Measurements from ENCODE around the gene ARAP2. TPM values are rescaled to one million over a fixed set of nuclear protein-coding genes. Genes with fewer than 3 reads are reported as not detected.

ARAP2 gene
- total and polyA plus RNA-seq, 2 experiments from 2014 or later, result 0.92 to 4.8 TPM

DNA sequence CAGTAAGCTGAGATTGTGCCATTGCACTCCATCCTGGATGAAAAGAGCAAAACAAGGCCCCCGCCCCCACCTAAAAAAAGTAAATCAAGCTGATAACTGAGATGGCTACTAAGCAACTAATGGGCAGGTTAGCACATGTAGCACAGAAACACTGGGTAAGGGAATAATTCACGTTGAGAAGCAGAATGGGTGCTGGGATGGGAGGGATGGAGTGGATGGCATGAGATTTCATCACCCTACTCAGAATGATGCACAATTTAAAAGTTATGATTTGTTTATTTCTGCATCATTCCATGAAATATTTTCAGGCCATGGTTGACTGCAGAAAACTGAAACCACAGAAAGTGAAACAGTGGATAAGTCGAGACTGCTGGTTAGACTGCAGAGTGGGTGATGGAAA is 224.0 kb downstream of the ARAP2 start:
- H3K4me3 Mint-ChIP-seq, result no peak overlapping the region

More for the DNA sequence above, 224.0 kb downstream of the ARAP2 start:
- Histone ChIP-seq H3K36me3 (ENCODE audit: insufficient read depth) (no peaks in the 10 kb centered on the region), H4K20me1 (replicated peaks; ENCODE audit: insufficient read depth) (no peaks in the 10 kb centered on the region), H3F3A (replicated peaks; ENCODE audit: low read depth) (no peaks in the 10 kb centered on the region), H2AFZ (no peak overlapping the region), H3K9me2 (ENCODE audit: insufficient read depth) (peaks cover 3% of the 10 kb centered on the region; the same call in 1 of the 2 replicates), H3K27ac (ENCODE audit: low read depth) (no peak overlapping the region), H3K79me2 (replicated peaks; ENCODE audit: insufficient read depth) (no peaks in the 10 kb centered on the region), H3K4me3 (no peak overlapping the region), H3K4me2 (no peak overlapping the region), H3K4me1 (ENCODE audit: insufficient read depth) (no peaks in the 10 kb centered on the region), H3K27me3 (ENCODE audit: insufficient read depth) (no peaks in the 10 kb centered on the region)
- DNase-seq (ENCODE audit: low spot score), result no peak
- no peaks in the 10 kb centered on the region for H3K36me3 Mint-ChIP-seq (ENCODE audit: low read depth)
- no peak overlapping the region for H3K27ac Mint-ChIP-seq
- ATAC-seq, result no peak
- no peaks in the 10 kb centered on the region for H3K9me3 Mint-ChIP-seq
- H3K4me1 Mint-ChIP-seq, result no peaks in the 10 kb centered on the region
- no peaks in the 10 kb centered on the region for H3K27me3 Mint-ChIP-seq (ENCODE audit: insufficient read depth, low read depth, poor library complexity)
- TF ChIP-seq ETS1 (IDR thresholded peaks at IDR 0.05), result no peak
- TF ChIP-seq ZNF331 (CRISPR knock-in tag; IDR thresholded peaks at IDR 0.05; ENCODE audit: low read depth), result no peak
- TF ChIP-seq STAT1 (IDR thresholded peaks at IDR 0.05; ENCODE audit: unreplicated experiment), result no peak
- TF ChIP-seq, protein P1, sequence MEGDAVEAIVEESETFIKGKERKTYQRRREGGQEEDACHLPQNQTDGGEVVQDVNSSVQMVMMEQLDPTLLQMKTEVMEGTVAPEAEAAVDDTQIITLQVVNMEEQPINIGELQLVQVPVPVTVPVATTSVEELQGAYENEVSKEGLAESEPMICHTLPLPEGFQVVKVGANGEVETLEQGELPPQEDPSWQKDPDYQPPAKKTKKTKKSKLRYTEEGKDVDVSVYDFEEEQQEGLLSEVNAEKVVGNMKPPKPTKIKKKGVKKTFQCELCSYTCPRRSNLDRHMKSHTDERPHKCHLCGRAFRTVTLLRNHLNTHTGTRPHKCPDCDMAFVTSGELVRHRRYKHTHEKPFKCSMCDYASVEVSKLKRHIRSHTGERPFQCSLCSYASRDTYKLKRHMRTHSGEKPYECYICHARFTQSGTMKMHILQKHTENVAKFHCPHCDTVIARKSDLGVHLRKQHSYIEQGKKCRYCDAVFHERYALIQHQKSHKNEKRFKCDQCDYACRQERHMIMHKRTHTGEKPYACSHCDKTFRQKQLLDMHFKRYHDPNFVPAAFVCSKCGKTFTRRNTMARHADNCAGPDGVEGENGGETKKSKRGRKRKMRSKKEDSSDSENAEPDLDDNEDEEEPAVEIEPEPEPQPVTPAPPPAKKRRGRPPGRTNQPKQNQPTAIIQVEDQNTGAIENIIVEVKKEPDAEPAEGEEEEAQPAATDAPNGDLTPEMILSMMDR (conservative IDR thresholded peaks at IDR 0.05; ENCODE audit: low read depth in 2 of 2), result no peak
- no peak for TF ChIP-seq POLR2AphosphoS5 (IDR thresholded peaks at IDR 0.05; ENCODE audit: low read depth)
- no peak for TF ChIP-seq EZH2 (IDR thresholded peaks at IDR 0.05; ENCODE audit: low read depth, unreplicated experiment)
- no peak for TF ChIP-seq EZH2phosphoT487 (IDR thresholded peaks at IDR 0.05; ENCODE audit: unreplicated experiment)
- TF ChIP-seq NANOG (IDR thresholded peaks at IDR 0.05; ENCODE audit: borderline replicate concordance), result no peak
- no peak for TF ChIP-seq ZNF462 (CRISPR knock-in tag; IDR thresholded peaks at IDR 0.05)
- no peak for TF ChIP-seq CREB1 (CRISPR knock-in tag; IDR thresholded peaks at IDR 0.05; ENCODE audit: low read depth)
- no peak for TF ChIP-seq JUNB (IDR thresholded peaks at IDR 0.05; ENCODE audit: unreplicated experiment)
- TF ChIP-seq ZNF114 (CRISPR knock-in tag; IDR thresholded peaks at IDR 0.05), result no peak
- no peak for TF ChIP-seq REST (IDR thresholded peaks at IDR 0.05; ENCODE audit: unreplicated experiment)

All from GM23338 (cell line).